ENCODE data around the gene USP28.

The USP28 gene

GRCh38 chr11:113877670-113878055 lies 2.3 kb upstream of the USP28 start:
- in situ Hi-C loops (cut with HindIII; ENCODE audit: low sequenced_read_pairs), result no loop called here
- TF ChIP-seq CTCF (IDR thresholded peaks at IDR 0.05; ENCODE audit: low read depth, low read length), result no peak
- H3K4me3 ChIP-seq (ENCODE audit: low read depth, low read length), result no peak overlapping the region
- DNase-seq (ENCODE audit: low read depth, low spot score), result no peak

GRCh38 chr11:113876798-113877669 lies 1.7 kb upstream of the USP28 start:
- in situ Hi-C loops (cut with HindIII; ENCODE audit: low sequenced_read_pairs), result no loop called here
- no peak overlapping the region for H3K4me3 ChIP-seq (ENCODE audit: low read depth, low read length)
- no peak for TF ChIP-seq CTCF (IDR thresholded peaks at IDR 0.05; ENCODE audit: low read depth, low read length)
- DNase-seq (ENCODE audit: low read depth, low spot score), result no peak

- no peak for TF ChIP-seq CTCF (IDR thresholded peaks at IDR 0.05; ENCODE audit: low read depth, low read length)
- peak overlapping the region; percentile 62 for H3K4me3 ChIP-seq (ENCODE audit: low read depth, low read length)
- no peak for DNase-seq (ENCODE audit: low read depth, low spot score)
- in situ Hi-C loops (cut with HindIII; ENCODE audit: low sequenced_read_pairs), result no loop called here
Measured at GRCh38 chr11:113876074-113876797, 864 bp upstream of the USP28 start.

- TF ChIP-seq CTCF (IDR thresholded peaks at IDR 0.05; ENCODE audit: low read depth, low read length), result no peak
- peak overlapping the region; percentile 77 for H3K4me3 ChIP-seq (ENCODE audit: low read depth, low read length)
- in situ Hi-C loops (cut with HindIII; ENCODE audit: low sequenced_read_pairs), result no loop called here
- DNase-seq (ENCODE audit: low read depth, low spot score), result peak; percentile 39
Measured at GRCh38 chr11:113874581-113875233, 665 bp downstream of the USP28 start.

- H3K4me3 ChIP-seq (ENCODE audit: low read depth, low read length), result no peak overlapping the region
Measured at GRCh38 chr11:113874096-113874495, 1.3 kb downstream of the USP28 start.

More at GRCh38 chr11:113874096-113874495, 1.3 kb downstream of the USP28 start:
- TF ChIP-seq CTCF (IDR thresholded peaks at IDR 0.05; ENCODE audit: low read depth, low read length), result no peak
- in situ Hi-C loops (cut with HindIII; ENCODE audit: low sequenced_read_pairs), result no loop called here
- no peak for DNase-seq (ENCODE audit: low read depth, low spot score)

All from astrocyte of the spinal cord (primary cell).